ENCODE data around the gene KRTAP4-1. TPM values are rescaled to one million over a fixed set of nuclear protein-coding genes. Genes with fewer than 3 reads are reported as not detected.
"Not testable (repeated sequence)": the region's sequence is repeated elsewhere in the genome, so short reads cannot be mapped to it uniquely, and the experiment has no call there.

KRTAP4-1 gene
- total RNA-seq, 1 donor from 2014 or later: not detected

DNA sequence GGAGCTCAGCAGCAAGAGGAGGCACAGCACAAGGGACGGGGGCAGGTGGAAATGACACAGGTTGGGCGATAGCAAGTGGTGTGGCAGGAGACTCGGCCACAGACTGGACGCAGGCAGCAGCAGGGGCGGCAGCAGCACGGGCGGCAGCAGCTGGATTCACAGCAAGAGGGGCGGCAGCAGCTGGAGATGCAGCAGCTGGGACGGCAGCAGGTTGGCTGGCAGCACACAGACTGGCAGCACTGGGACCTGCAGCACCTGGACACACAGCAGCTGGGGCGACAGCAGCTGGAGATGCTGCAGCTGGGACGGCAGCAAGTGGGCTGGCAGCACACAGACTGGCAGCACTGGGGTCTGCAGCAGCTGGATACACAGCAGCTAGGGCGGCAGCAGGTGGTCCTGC is 44.8 kb downstream of the KRTAP4-1 start:
- DNase-seq (ENCODE audit: low spot score); ATAC-seq: not testable (repeated sequence)
- intact Hi-C loops (cut with DNase I): loop anchor here (10.0 kb wide), 1 partner anchor 105 kb away; the partner anchor contains the start of gene KRTAP9-4

Other genes with a start within 250 kb of the KRTAP4-1 start
- 0.53 TPM for gene KRT23, start 247.3 kb downstream of the KRTAP4-1 start, total RNA-seq
- not detected for gene KRT39, start 218.0 kb downstream of the KRTAP4-1 start, total RNA-seq
- not detected for gene KRT40, start 200.6 kb downstream of the KRTAP4-1 start, total RNA-seq
- gene KRTAP3-3, start 190.7 kb downstream of the KRTAP4-1 start, total RNA-seq: not detected
- gene KRTAP3-2, start 185.0 kb downstream of the KRTAP4-1 start, total RNA-seq: not detected
- gene KRTAP3-1, start 175.8 kb downstream of the KRTAP4-1 start, total RNA-seq: not detected
- gene KRTAP1-5, start 157.7 kb downstream of the KRTAP4-1 start, total RNA-seq: not detected
- gene KRTAP1-4, start 154.7 kb downstream of the KRTAP4-1 start, total RNA-seq: not detected
- not detected for gene KRTAP1-3, start 150.0 kb downstream of the KRTAP4-1 start, total RNA-seq
- not detected for gene KRTAP1-1, start 143.5 kb downstream of the KRTAP4-1 start, total RNA-seq
- not detected for gene KRTAP2-1, start 137.6 kb downstream of the KRTAP4-1 start, total RNA-seq
- not detected for gene KRTAP2-2, start 129.7 kb downstream of the KRTAP4-1 start, total RNA-seq
- not detected for gene KRTAP2-3, start 124.8 kb downstream of the KRTAP4-1 start, total RNA-seq
- not detected for gene KRTAP2-4, start 119.0 kb downstream of the KRTAP4-1 start, total RNA-seq
- gene KRTAP4-7, start 100.8 kb downstream of the KRTAP4-1 start, total RNA-seq: not detected
- gene KRTAP4-8, start 86.8 kb downstream of the KRTAP4-1 start, total RNA-seq: not detected
- gene KRTAP4-16, start 82.7 kb downstream of the KRTAP4-1 start, total RNA-seq: not detected
- not detected for gene KRTAP4-9, start 79.5 kb downstream of the KRTAP4-1 start, total RNA-seq
- not detected for gene KRTAP4-11, start 66.5 kb downstream of the KRTAP4-1 start, total RNA-seq
- gene KRTAP4-12, start 60.7 kb downstream of the KRTAP4-1 start, total RNA-seq: not detected
- gene KRTAP4-6, start 44.4 kb downstream of the KRTAP4-1 start, total RNA-seq: not detected
- not detected for gene KRTAP4-5, start 35.1 kb downstream of the KRTAP4-1 start, total RNA-seq
- gene KRTAP4-4, start 24.2 kb downstream of the KRTAP4-1 start, total RNA-seq: not detected
- gene KRTAP4-3, start 16.7 kb downstream of the KRTAP4-1 start, total RNA-seq: not detected
- not detected for gene KRTAP4-2, start 6.7 kb downstream of the KRTAP4-1 start, total RNA-seq
- not detected for gene KRTAP9-1, start 5.0 kb upstream of the KRTAP4-1 start, total RNA-seq
- not detected for gene KRTAP9-2, start 41.7 kb upstream of the KRTAP4-1 start, total RNA-seq
- gene KRTAP9-3, start 47.5 kb upstream of the KRTAP4-1 start, total RNA-seq: not detected
- gene KRTAP9-8, start 53.1 kb upstream of the KRTAP4-1 start, total RNA-seq: not detected
- not detected for gene KRTAP9-4, start 64.8 kb upstream of the KRTAP4-1 start, total RNA-seq
- not detected for gene KRTAP9-9, start 70.5 kb upstream of the KRTAP4-1 start, total RNA-seq
- not detected for gene KRTAP9-6, start 80.5 kb upstream of the KRTAP4-1 start, total RNA-seq
- gene KRTAP9-7, start 90.8 kb upstream of the KRTAP4-1 start, total RNA-seq: not detected
- gene KRTAP29-1, start 117.9 kb upstream of the KRTAP4-1 start, total RNA-seq: not detected
- not detected for gene KRTAP16-1, start 124.4 kb upstream of the KRTAP4-1 start, total RNA-seq
- not detected for gene KRTAP17-1, start 130.8 kb upstream of the KRTAP4-1 start, total RNA-seq
- gene KRT33A, start 165.9 kb upstream of the KRTAP4-1 start, total RNA-seq: not detected
- gene KRT33B, start 184.9 kb upstream of the KRTAP4-1 start, total RNA-seq: not detected
- gene KRT34, start 197.4 kb upstream of the KRTAP4-1 start, total RNA-seq: not detected
- gene KRT31, start 212.7 kb upstream of the KRTAP4-1 start, total RNA-seq: not detected
- not detected for gene KRT37, start 239.7 kb upstream of the KRTAP4-1 start, total RNA-seq

All from sciatic nerve (tissue), 2 donors.